Suprapubic skin (tissue), 4 donors: ENCODE measurements around the gene GAGE12J. TPM values are rescaled to one million over a fixed set of nuclear protein-coding genes. Genes with fewer than 3 reads are reported as not detected.

Experiments
- DNase-seq, 2 donors: peaks; one replicate each; pipeline ENCODE4 v3.0.0-alpha.2; 2019; ENCODE audit warnings: low spot score in 2 of 2
- H3K27ac ChIP-seq: fragments of 200-600 bp; sonication (generic); one replicate; pipeline ENCODE4 v1.5.1; 2019
- H3K27me3 ChIP-seq: fragments of 200-600 bp; sonication (generic); one replicate; pipeline ENCODE4 v1.5.1; 2019
- H3K36me3 ChIP-seq: fragments of 200-600 bp; sonication (generic); one replicate; pipeline ENCODE4 v1.5.1; 2019
- H3K4me1 ChIP-seq: fragments of 200-600 bp; sonication (generic); one replicate; pipeline ENCODE4 v1.5.1; 2019
- H3K4me3 ChIP-seq: fragments of 200-600 bp; sonication (generic); one replicate; pipeline ENCODE4 v1.5.1; 2019; ENCODE audit warnings: mild to moderate bottlenecking
- H3K9me3 ChIP-seq: fragments of 200-600 bp; sonication (generic); one replicate; pipeline ENCODE4 v1.5.1; 2019
- EP300 ChIP-seq: sonication (generic); formaldehyde crosslinking; IDR thresholded peaks from one replicate; pipeline ENCODE4 v1.6.1; 2017; ENCODE audit warnings: antibody characterized with exemption
- POLR2A ChIP-seq, 2 donors: fragments of 450-650 bp; IDR thresholded peaks; one replicate each; pipeline ENCODE4 v1.6.1; 2017; ENCODE audit warnings: antibody characterized with exemption in 2 of 2, mild to moderate bottlenecking in 2 of 2, moderate library complexity in 2 of 2
- POLR2AphosphoS5 ChIP-seq, 3 donors: sonication (generic); formaldehyde crosslinking; IDR thresholded peaks; one replicate each; pipeline ENCODE4 v1.6.1; 2017; ENCODE audit warnings: antibody characterized with exemption in 3 of 3
- WGBS: methylation state at CpG from one replicate; pipeline ENCODE4 v1.1.5; 2018; 5-methylcytosine and 5-hydroxymethylcytosine counted together
- total RNA-seq, 4 donors: library from RNA; depleted of rRNA; stranded (reverse); fragments of >200 nt; gene quantifications; one replicate each; pipeline ENCODE4 v1.1.0, GENCODE V29; 2016
- TF ChIP-seq, protein P1 (sequence below), 2 donors: fragments of 200-600 bp in 1 of 2; fragments of 450-650 bp in 1 of 2; sonication (generic) in 1 of 2; IDR thresholded peaks; one replicate each; pipeline ENCODE4 v1.5.1; 2016 to 2019; ENCODE audit warnings: antibody characterized with exemption in 2 of 2, mild to moderate bottlenecking in 1 of 2, moderate library complexity in 1 of 2

GAGE12J gene
- total RNA-seq, 4 donors from 2014 or later, result not detected

DNA sequence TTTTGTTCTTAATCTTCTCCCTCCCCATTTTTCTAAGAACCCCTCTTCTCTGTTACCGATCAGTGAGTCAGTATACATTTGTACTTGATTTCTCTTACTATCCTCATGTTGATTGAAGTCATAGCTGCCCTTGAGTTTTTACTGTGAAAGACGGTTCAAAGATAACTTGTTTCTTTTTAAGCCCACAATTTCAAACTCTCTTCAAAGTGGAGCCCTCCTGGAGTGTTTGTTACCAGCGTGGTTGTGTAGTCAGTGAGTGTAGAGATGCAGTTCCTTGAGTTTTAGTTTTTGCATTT, 44.4 kb upstream of the GAGE12J start:
- WGBS, result 68% methylated on average over 3 of the region's 3 CpGs
- Histone ChIP-seq H3K27me3 (no peaks in the 10 kb centered on the region), H3K4me3 (no peak overlapping the region), H3K9me3 (no peaks in the 10 kb centered on the region), H3K36me3 (no peaks in the 10 kb centered on the region), H3K4me1 (peaks cover 18% of the 10 kb centered on the region), H3K27ac (no peak overlapping the region)
- no peak for DNase-seq
- TF ChIP-seq EP300, result no peak
- TF ChIP-seq POLR2AphosphoS5 (IDR thresholded peaks at IDR 0.05), result no peak
- no peak for TF ChIP-seq POLR2A (IDR thresholded peaks at IDR 0.05)
- TF ChIP-seq, protein P1, sequence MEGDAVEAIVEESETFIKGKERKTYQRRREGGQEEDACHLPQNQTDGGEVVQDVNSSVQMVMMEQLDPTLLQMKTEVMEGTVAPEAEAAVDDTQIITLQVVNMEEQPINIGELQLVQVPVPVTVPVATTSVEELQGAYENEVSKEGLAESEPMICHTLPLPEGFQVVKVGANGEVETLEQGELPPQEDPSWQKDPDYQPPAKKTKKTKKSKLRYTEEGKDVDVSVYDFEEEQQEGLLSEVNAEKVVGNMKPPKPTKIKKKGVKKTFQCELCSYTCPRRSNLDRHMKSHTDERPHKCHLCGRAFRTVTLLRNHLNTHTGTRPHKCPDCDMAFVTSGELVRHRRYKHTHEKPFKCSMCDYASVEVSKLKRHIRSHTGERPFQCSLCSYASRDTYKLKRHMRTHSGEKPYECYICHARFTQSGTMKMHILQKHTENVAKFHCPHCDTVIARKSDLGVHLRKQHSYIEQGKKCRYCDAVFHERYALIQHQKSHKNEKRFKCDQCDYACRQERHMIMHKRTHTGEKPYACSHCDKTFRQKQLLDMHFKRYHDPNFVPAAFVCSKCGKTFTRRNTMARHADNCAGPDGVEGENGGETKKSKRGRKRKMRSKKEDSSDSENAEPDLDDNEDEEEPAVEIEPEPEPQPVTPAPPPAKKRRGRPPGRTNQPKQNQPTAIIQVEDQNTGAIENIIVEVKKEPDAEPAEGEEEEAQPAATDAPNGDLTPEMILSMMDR (IDR thresholded peaks at IDR 0.05), result no peak

DNA sequence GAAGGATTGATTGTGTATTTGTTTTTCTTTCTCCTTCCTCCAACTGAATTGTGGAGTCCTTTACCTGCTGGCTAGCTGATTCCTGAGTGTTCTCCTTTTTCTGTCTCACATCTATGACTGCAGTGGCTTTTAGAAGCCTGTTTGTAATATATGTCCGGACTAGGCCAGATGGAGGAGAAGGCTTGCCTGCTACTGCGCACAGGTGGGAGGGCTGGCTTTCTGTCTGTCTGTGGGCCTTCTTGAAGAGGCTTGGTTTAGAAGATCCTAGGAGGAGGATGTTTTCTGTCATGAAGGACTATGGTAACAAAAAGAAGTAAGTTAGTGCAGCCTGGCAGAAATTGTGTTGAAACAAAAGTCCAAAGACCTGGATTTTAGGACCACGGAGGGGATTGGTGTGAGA, 43.8 kb upstream of the GAGE12J start:
- Histone ChIP-seq H3K27ac (no peak overlapping the region), H3K4me1 (peaks cover 12% of the 10 kb centered on the region), H3K4me3 (no peak overlapping the region), H3K27me3 (no peaks in the 10 kb centered on the region), H3K36me3 (no peaks in the 10 kb centered on the region), H3K9me3 (no peaks in the 10 kb centered on the region)
- WGBS, result 86% methylated on average over 3 of the region's 3 CpGs
- no peak for DNase-seq
- TF ChIP-seq POLR2A (IDR thresholded peaks at IDR 0.05), result no peak
- TF ChIP-seq POLR2AphosphoS5 (IDR thresholded peaks at IDR 0.05), result no peak
- TF ChIP-seq, protein P1 (IDR thresholded peaks at IDR 0.05), result no peak
- no peak for TF ChIP-seq EP300

DNA sequence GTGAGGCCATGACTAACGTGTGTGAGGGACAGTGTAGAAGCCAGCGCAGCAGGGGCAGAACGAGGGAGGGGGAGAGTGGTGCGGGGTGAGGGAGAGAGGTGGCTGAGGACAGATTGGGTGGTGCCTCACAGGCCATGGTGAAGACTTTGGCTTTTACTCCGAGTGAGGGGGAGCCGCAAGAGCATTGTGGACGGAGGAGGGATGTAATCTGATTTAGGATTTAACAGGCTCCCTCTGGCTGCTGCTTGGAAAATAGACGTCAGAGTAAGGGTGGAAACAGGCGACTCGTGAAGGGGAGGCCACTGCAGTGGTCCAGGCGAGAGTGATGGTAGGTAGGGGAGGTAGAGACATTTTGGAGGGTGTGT, 39.2 kb upstream of the GAGE12J start:
- no peaks in the 10 kb centered on the region for H3K36me3 ChIP-seq
- H3K27ac ChIP-seq, result no peak overlapping the region
- H3K27me3 ChIP-seq, result no peaks in the 10 kb centered on the region
- no peaks in the 10 kb centered on the region for H3K9me3 ChIP-seq
- DNase-seq, result no peak
- 42% methylated on average over 11 of the region's 11 CpGs for WGBS
- H3K4me1 ChIP-seq, result no peaks in the 10 kb centered on the region
- H3K4me3 ChIP-seq, result no peak overlapping the region
- no peak for TF ChIP-seq POLR2AphosphoS5 (IDR thresholded peaks at IDR 0.05)
- TF ChIP-seq, protein P1 (IDR thresholded peaks at IDR 0.05), result no peak
- no peak for TF ChIP-seq EP300
- TF ChIP-seq POLR2A (IDR thresholded peaks at IDR 0.05), result no peak

DNA sequence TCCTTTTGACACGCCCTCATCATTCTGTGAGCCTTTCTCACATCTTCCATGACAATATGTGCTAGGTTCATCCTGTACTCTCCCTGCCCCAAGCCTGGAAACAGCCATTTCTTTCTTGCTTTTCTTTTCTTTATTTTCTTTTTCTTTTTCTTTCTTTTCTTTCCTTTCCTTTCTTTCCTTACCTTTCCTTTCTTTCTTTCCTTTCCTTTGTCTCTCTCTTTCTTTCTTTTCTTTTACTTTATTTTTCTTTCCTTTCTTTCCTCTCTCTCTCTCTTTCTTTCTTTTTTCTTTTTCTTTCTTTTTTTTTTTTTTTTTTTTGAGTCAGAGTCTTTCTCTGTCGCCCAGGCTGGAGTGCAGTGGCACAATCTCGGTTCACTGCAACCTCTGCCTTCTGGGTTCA, 37.6 kb upstream of the GAGE12J start:
- TF ChIP-seq POLR2AphosphoS5 (IDR thresholded peaks at IDR 0.05) (no peak), POLR2A (IDR thresholded peaks at IDR 0.05) (no peak), EP300 (no peak)
- TF ChIP-seq, protein P1 (IDR thresholded peaks at IDR 0.05), result no peak
- no peaks in the 10 kb centered on the region for H3K4me1 ChIP-seq
- H3K9me3 ChIP-seq, result no peaks in the 10 kb centered on the region
- no peak overlapping the region for H3K4me3 ChIP-seq
- WGBS, result 76% methylated on average over 3 of the region's 3 CpGs
- H3K27me3 ChIP-seq, result no peaks in the 10 kb centered on the region
- no peak for DNase-seq
- H3K27ac ChIP-seq, result no peak overlapping the region
- no peaks in the 10 kb centered on the region for H3K36me3 ChIP-seq

DNA sequence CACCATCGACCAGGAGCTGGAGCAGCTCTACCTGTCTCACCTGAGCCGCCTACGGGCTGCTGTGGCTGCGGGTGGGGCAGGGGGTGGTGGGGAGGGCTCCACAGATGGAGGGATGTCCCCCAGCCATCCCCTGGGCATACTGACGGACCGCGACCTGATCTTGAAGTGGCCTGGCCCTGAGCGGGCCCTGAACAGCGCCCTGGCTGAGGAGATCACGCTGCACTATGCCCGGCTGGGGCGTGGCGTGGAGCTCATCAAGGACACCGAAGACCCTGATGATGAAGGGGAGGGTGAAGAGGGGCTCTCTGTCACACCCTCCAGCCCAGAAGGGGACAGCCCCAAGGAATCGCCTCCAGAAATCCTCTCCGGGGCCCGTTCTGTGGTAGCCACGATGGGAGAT, 35.7 kb upstream of the GAGE12J start:
- 90% methylated on average over 4 of the region's 18 CpGs for WGBS
- H3K27me3 ChIP-seq, result no peaks in the 10 kb centered on the region
- no peaks in the 10 kb centered on the region for H3K9me3 ChIP-seq
- TF ChIP-seq POLR2AphosphoS5 (IDR thresholded peaks at IDR 0.05) (no peak), POLR2A (IDR thresholded peaks at IDR 0.05) (no peak), EP300 (no peak)
- TF ChIP-seq, protein P1 (IDR thresholded peaks at IDR 0.05), result no peak
- no peaks in the 10 kb centered on the region for H3K36me3 ChIP-seq
- no peaks in the 10 kb centered on the region for H3K4me1 ChIP-seq
- no peak for DNase-seq
- no peak overlapping the region for H3K27ac ChIP-seq
- no peak overlapping the region for H3K4me3 ChIP-seq
